Neuronal stem cell (in vitro differentiated cells): ENCODE data around the gene SUGP1.

ENCODE experiments used
- DNase-seq: peaks from one replicate; pipeline ENCODE4 v3.0.0-alpha.2; 2013; ENCODE audit warnings: low spot score
- H2AFZ ChIP-seq: one replicate; pipeline ENCODE4 v1.6.1; 2013; ENCODE audit warnings: mild to moderate bottlenecking, low read length, inconsistent platforms
- H2AK5ac ChIP-seq: 2 replicates; pipeline ENCODE4 v1.6.1; 2013; ENCODE audit warnings: low read depth, mild to moderate bottlenecking, inconsistent platforms, low read length, moderate library complexity, mixed read lengths
- H2BK120ac ChIP-seq: 2 replicates; pipeline ENCODE4 v1.6.1; 2013; ENCODE audit warnings: low read depth, mild to moderate bottlenecking, inconsistent platforms, low read length, moderate library complexity, mixed read lengths
- H2BK12ac ChIP-seq: one replicate; pipeline ENCODE4 v1.6.1; 2013; ENCODE audit warnings: low read length, inconsistent platforms
- H2BK15ac ChIP-seq: 2 replicates; pipeline ENCODE4 v1.6.1; 2013; ENCODE audit warnings: mild to moderate bottlenecking, low read length, inconsistent platforms, mixed read lengths
- H2BK5ac ChIP-seq: one replicate; pipeline ENCODE4 v1.6.1; 2013; ENCODE audit warnings: inconsistent platforms, mild to moderate bottlenecking, low read length, moderate library complexity
- H3K14ac ChIP-seq: one replicate; pipeline ENCODE4 v1.6.1; 2013; ENCODE audit warnings: low read length, inconsistent platforms
- H3K18ac ChIP-seq: 2 replicates; pipeline ENCODE4 v1.6.1; 2013; ENCODE audit warnings: low read length, inconsistent platforms
- H3K23ac ChIP-seq: 2 replicates; pipeline ENCODE4 v1.6.1; 2013; ENCODE audit warnings: low read depth, mild to moderate bottlenecking, mixed read lengths, low read length, inconsistent platforms; ENCODE audit not compliant: poor library complexity
- H3K27ac ChIP-seq: replicated peaks from 3 replicates; pipeline ENCODE4 v1.5.1; 2013; ENCODE audit warnings: low read length, inconsistent platforms
- H3K27me3 ChIP-seq, 3 experiments: 2 replicates each; pipeline ENCODE4 v1.6.1; 2013; ENCODE audit warnings: low read length in 3 of 3, mild to moderate bottlenecking in 2 of 3, inconsistent platforms in 1 of 3, low read depth in 1 of 3, mixed read lengths in 1 of 3, moderate library complexity in 1 of 3; ENCODE audit not compliant: control insufficient read depth in 3 of 3, insufficient read depth in 3 of 3
- H3K36me3 ChIP-seq, 2 donors: replicated peaks in 1 of 2; 2 replicates each; pipeline ENCODE4 v1.6.1; 2013; ENCODE audit warnings: low read length in 2 of 2; ENCODE audit not compliant: control insufficient read depth in 2 of 2, insufficient read depth in 2 of 2
- H3K4ac ChIP-seq: 2 replicates; pipeline ENCODE4 v1.6.1; 2013; ENCODE audit warnings: inconsistent platforms, mild to moderate bottlenecking, low read length, moderate library complexity
- H3K4me1 ChIP-seq, 2 donors: 1 replicate in 1 of 2; 2 replicates in 1 of 2; pipeline ENCODE4 v1.6.1; 2013; ENCODE audit warnings: low read length in 2 of 2, low read depth in 1 of 2; ENCODE audit not compliant: control insufficient read depth in 2 of 2, insufficient read depth in 1 of 2
- H3K4me2 ChIP-seq: one replicate; pipeline ENCODE4 v1.6.1; 2013; ENCODE audit warnings: mild to moderate bottlenecking, low read length, inconsistent platforms; ENCODE audit not compliant: insufficient read depth, poor library complexity, severe bottlenecking
- H3K4me3 ChIP-seq, 2 donors: 2 replicates each; pipeline ENCODE4 v1.5.1; 2013; ENCODE audit warnings: low read length in 2 of 2, mild to moderate bottlenecking in 2 of 2, inconsistent platforms in 1 of 2, moderate library complexity in 1 of 2
- H3K79me1 ChIP-seq: one replicate; pipeline ENCODE4 v1.6.1; 2013; ENCODE audit warnings: low read depth, mild to moderate bottlenecking, inconsistent platforms, low read length, moderate library complexity
- H3K9ac ChIP-seq: one replicate; pipeline ENCODE4 v1.6.1; 2013; ENCODE audit warnings: mild to moderate bottlenecking, low read depth, low read length, inconsistent platforms; ENCODE audit not compliant: poor library complexity
- H3K9me3 ChIP-seq, 2 donors: replicated peaks in 1 of 2; 2 replicates each; pipeline versions ENCODE3 to v1.6.1; 2013; ENCODE audit warnings: low read length in 2 of 2, mild to moderate bottlenecking in 2 of 2, inconsistent platforms in 1 of 2, low read depth in 1 of 2, mixed read lengths in 1 of 2, moderate library complexity in 1 of 2; ENCODE audit not compliant: control insufficient read depth in 2 of 2, insufficient read depth in 1 of 2
- H4K8ac ChIP-seq: one replicate; pipeline ENCODE4 v1.6.1; 2013; ENCODE audit warnings: low read depth, mild to moderate bottlenecking, inconsistent platforms, low read length, moderate library complexity
- H4K91ac ChIP-seq: one replicate; pipeline ENCODE4 v1.6.1; 2013; ENCODE audit warnings: low read length, low read depth, mild to moderate bottlenecking, inconsistent platforms; ENCODE audit not compliant: poor library complexity
- WGBS, 2 donors: extraction: QIAGEN DNeasy Blood & Tissue Kit; methylation state at CpG; one replicate each; pipeline ENCODE4 v1.1.7; 2013; ENCODE audit warnings: missing lambda C conversion rate in 2 of 2, mixed read lengths in 1 of 2; ENCODE audit not compliant: insufficient read length in 2 of 2, insufficient replicate concordance in 1 of 2; ENCODE audit errors: extremely low coverage in 2 of 2; 5-methylcytosine and 5-hydroxymethylcytosine counted together

The SUGP1 gene

DNA sequence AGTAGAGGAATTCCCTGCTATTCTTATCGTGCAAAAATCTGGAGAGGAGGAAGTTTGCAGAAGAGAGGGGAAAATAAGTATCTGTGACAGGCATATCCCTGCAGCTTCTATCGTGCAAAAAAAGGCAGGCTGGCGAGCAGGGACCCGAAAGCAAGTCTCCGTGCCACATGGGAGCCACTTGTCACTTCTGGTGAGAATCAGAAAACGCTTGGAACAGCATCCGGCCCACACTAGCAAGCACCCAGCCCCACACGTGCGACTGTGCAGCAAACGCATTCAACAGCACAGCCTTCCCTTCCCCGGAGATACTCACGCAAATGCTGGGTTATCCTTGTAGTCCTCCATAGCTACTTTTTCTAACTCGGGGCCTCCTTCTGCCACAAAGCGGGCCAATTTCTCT is 16.9 kb downstream of the SUGP1 start:
- Histone ChIP-seq H3K4me2 (no peak overlapping the region), H2BK12ac (no peak overlapping the region)
- no CpG with 5 or more reads among the region's 14 CpGs for WGBS, 2 donors

DNA sequence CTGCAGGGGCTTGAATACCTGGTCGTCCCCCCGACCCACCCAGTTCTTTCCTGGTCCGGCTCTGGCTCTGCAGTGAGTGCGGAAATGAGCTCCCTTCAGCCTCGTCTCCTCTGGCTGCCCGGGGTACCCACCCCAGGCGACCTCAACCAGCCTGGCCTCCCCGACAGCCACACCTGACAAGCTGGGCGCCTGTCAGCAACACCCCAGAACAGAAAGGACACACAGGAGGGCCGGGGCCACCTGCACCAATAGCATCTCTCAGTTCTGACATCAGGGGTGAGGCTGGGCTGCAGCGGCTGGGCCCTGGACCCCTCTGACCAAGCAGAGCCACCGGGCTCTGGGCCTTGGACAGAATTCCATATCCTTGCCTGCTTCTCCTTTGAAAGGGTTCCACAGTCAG is 19.7 kb downstream of the SUGP1 start:
- Histone ChIP-seq H3K4me3 (no peak overlapping the region), H3K18ac (no peak overlapping the region), H2AFZ (no peak overlapping the region), H3K79me1 (peaks cover 3% of the 10 kb centered on the region), H3K27me3 (no peaks in the 10 kb centered on the region), H3K4me1 (no peaks in the 10 kb centered on the region), H2BK15ac (no peak overlapping the region), H3K9me3 (no peaks in the 10 kb centered on the region), H2BK12ac (no peak overlapping the region), H3K27ac (no peak overlapping the region), H2BK5ac (no peak overlapping the region), H2BK120ac (no peak overlapping the region), H3K9ac (no peak overlapping the region), H4K8ac (no peak overlapping the region), H4K91ac (no peak overlapping the region), H2AK5ac (no peak overlapping the region), H3K23ac (no peak overlapping the region), H3K4me2 (no peak overlapping the region), H3K4ac (no peak overlapping the region), H3K36me3 (peaks cover 50 to 91% of the 10 kb centered on the region in 2 donors), H3K14ac (no peak overlapping the region)
- no peak for DNase-seq
- WGBS, 2 donors = no CpG with 5 or more reads among the region's 12 CpGs

More for the DNA sequence above, 16.9 kb downstream of the SUGP1 start:
- Histone ChIP-seq H3K79me1 (peaks cover 4% of the 10 kb centered on the region), H2BK15ac (no peak overlapping the region), H4K8ac (no peak overlapping the region), H3K4me1 (no peaks in the 10 kb centered on the region), H3K27me3 (no peaks in the 10 kb centered on the region), H3K9ac (no peak overlapping the region), H3K4ac (no peak overlapping the region), H4K91ac (no peak overlapping the region), H3K36me3 (peaks cover 61 to 92% of the 10 kb centered on the region in 2 donors), H2BK5ac (no peak overlapping the region), H3K14ac (no peak overlapping the region), H3K27ac (no peak overlapping the region), H3K23ac (no peak overlapping the region), H2AFZ (no peak overlapping the region), H3K9me3 (no peaks in the 10 kb centered on the region), H2BK120ac (no peak overlapping the region), H3K18ac (no peak overlapping the region), H3K4me3 (peak overlapping the region in 1 of 2 donors; percentile 35), H2AK5ac (no peak overlapping the region)
- no peak for DNase-seq

DNA sequence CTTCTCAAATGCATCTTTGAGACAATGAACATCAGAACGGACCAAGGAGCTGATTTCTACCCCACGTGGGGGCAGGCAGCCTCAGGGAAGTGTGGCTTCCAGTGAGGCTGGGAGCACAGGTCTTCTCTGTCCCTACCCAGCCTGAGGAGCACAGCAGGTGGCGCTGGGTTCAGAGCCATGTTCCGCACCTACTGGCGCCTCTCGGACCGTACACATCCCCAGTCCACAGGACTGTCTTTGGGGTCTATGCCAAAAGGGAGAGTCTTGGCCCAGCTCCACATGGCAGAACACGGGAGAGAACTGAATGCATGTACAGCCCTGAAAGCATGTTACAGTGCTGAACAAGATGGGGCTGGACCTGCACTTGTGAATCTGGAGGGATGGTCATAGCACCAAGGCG is 22.6 kb downstream of the SUGP1 start:
- no peak overlapping the region for H3K9ac ChIP-seq
- DNase-seq = no peak
- no CpG with 5 or more reads among the region's 9 CpGs for WGBS, 2 donors
- no peak overlapping the region for H2BK120ac ChIP-seq
- no peak overlapping the region for H3K4ac ChIP-seq
- peaks cover 0 to 10% of the 10 kb centered on the region in 2 donors for H3K9me3 ChIP-seq
- no peak overlapping the region for H3K18ac ChIP-seq
- H3K36me3 ChIP-seq = peaks cover 44 to 89% of the 10 kb centered on the region in 2 donors
- no peak overlapping the region for H2BK15ac ChIP-seq
- no peak overlapping the region for H4K91ac ChIP-seq
- no peak overlapping the region for H3K14ac ChIP-seq
- H3K23ac ChIP-seq = no peak overlapping the region
- H3K4me1 ChIP-seq = no peaks in the 10 kb centered on the region
- H2BK12ac ChIP-seq = no peak overlapping the region
- peaks cover 2% of the 10 kb centered on the region for H3K79me1 ChIP-seq
- H2AFZ ChIP-seq = no peak overlapping the region
- no peak overlapping the region for H2BK5ac ChIP-seq
- H3K27me3 ChIP-seq = no peaks in the 10 kb centered on the region
- no peak overlapping the region for H4K8ac ChIP-seq
- H2AK5ac ChIP-seq = no peak overlapping the region
- H3K4me2 ChIP-seq = no peak overlapping the region
- no peak overlapping the region for H3K4me3 ChIP-seq
- H3K27ac ChIP-seq = no peak overlapping the region

DNA sequence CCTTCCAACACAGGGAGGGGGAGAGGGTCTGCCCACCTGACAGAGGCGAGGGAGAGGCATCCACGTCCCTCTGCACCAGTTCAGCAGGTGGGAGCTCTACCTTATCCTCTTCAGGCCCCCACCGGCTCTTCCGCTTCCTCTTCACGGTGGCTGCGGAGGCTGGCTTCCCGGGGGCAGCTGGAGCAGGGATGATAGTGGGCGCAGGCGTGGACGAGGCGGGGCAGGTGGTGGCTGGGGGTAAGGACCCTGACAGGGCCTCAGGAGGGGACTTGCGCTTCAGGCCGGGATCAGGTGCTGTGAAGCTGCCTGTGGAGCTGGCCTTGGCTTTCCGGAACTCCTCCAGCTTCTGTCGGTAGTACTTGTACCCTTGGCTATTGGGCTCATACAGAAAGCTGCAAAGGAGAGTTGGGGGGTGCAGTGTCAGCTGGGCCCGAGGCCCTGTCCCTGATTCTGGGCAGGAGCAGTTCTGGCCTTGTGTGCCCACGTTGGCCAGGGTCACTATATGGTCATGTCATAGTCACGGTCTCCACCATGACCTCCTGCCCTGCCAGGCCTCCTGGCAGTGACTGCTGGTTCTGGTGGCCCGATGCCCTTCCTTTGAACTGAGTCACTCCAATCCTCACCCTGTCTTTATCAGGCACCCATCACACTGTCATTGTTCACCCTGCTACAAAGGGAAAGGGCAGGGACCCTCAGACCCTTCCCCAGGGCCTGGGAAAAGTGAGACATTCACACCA is 23.2 kb downstream of the SUGP1 start:
- Histone ChIP-seq H2BK15ac (no peak overlapping the region), H3K27me3 (no peaks in the 10 kb centered on the region), H3K27ac (no peak overlapping the region), H3K79me1 (peaks cover 2% of the 10 kb centered on the region), H2BK12ac (no peak overlapping the region), H4K91ac (no peak overlapping the region), H3K14ac (no peak overlapping the region), H3K9ac (no peak overlapping the region), H4K8ac (no peak overlapping the region), H3K9me3 (peaks cover 0 to 13% of the 10 kb centered on the region in 2 donors), H3K4ac (no peak overlapping the region), H3K18ac (no peak overlapping the region), H2BK5ac (no peak overlapping the region), H2AFZ (no peak overlapping the region), H2AK5ac (no peak overlapping the region), H3K4me2 (no peak overlapping the region), H3K4me1 (no peaks in the 10 kb centered on the region), H3K4me3 (no peak overlapping the region), H3K23ac (no peak overlapping the region), H2BK120ac (no peak overlapping the region), H3K36me3 (peaks cover 39 to 89% of the 10 kb centered on the region in 2 donors)
- no CpG with 5 or more reads among the region's 19 CpGs for WGBS, 2 donors
- DNase-seq = no peak
